ENCODE data around the gene RNF112.
A peak's percentile ranks its signal among the peaks of the same experiment; 100 is the strongest.

The RNF112 gene

DNA sequence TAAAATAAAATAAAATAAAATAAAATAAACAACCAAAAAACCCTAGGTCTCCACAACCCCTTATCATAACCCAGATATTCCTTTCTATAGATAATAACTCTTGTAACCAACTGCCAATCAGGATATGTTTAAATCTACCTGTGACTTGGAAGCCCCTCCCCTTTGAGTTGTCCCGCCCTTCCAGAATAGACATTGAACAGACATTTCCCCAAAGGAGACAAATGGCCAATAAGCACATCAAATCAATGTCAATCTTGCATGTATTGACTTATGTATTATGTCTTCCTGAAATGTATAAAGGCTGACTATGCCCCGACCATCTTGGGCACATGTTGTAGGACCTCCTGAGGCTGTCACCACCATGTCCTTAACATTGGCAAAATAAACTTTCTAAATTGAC lies 34.2 kb upstream of the RNF112 start:
- peak; percentile 51 for DNase-seq

DNA sequence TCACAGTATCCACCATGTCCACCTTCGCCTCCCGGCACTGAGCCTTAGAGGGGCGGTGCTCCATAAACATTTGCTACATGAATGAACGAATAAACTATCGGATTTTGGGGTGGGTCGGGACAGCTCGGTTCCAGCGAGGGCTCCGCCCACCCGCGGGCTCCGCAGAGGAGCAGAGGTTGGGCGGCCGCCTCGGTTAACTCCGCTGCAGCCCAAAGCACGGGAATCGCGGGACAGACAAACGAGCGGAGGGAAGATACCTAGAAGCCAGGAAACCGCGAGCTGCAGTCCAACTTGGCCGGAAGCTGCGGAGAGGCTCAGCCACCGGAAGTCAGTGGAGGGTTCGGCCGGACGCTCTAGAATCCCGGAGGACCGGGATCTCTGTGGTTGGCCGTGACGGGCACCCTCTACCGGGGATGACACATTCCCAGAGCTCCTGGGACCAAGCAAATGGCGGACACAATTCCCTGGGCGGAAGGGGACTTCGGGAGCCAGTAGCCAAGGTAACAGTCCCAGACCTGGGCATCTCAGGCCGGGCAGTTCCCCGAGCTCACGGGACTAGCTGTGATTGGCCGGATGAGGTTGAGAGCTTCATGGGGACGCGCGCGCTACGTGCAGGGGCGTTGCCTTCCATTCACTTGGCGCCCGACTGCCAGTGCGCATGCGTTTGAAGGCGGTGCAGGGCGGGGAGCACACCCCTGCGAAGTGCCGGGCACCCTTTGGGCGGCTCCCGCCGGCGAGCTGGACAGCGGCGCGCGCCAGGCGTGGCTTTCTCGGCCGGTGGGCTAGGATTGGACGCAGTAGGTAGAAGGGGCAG lies 33.2 kb upstream of the RNF112 start:
- DNase-seq, result peak; percentile 100

DNA sequence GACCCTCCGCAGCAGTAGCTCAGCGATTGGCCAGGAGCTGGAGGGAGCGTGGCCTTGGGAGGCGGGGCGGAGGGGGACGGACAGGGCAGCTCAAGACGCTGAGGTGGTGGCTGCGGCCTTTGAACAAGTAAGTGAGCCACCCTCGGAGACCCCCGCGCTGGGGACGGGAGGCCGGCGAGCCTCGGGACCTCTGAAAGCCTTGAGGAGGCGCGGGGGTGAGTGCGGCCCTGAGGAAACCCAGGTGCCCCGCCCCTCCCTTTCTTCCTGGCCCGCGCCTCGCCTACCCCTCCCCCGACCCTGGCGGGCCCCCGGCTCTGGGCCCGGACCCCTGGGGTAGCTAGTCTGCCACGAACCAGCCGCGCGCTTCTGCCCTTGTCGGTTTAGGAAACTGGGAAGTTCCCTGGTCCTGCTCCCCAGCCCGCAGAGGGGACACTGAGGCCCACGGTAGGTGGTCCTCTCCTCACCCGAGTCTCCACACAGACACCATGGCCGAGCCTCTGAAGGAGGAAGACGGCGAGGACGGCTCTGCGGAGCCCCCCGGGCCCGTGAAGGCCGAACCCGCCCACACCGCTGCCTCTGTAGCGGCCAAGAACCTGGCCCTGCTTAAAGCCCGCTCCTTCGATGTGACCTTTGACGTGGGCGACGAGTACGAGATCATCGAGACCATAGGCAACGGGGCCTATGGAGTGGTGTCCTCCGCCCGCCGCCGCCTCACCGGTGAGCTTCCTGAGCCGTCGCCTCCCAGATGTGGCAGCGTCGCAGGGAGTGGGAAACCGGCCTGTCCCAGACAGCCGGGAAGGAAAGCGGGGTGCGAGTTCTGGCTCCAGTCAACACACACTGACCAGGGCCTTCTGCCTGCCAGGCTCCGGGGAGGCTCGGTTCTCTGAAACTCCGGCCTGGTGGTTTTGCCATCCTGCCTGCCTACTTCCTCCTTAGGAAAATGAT lies 32.3 kb upstream of the RNF112 start, which contains the start of gene MAPK7:
MAPK7 (plus strand) TSS at position 83 of the 945 bp plus-strand sequence; CDS start at position 486, 403 bp downstream.
- DNase-seq, result peak; percentile 75

DNA sequence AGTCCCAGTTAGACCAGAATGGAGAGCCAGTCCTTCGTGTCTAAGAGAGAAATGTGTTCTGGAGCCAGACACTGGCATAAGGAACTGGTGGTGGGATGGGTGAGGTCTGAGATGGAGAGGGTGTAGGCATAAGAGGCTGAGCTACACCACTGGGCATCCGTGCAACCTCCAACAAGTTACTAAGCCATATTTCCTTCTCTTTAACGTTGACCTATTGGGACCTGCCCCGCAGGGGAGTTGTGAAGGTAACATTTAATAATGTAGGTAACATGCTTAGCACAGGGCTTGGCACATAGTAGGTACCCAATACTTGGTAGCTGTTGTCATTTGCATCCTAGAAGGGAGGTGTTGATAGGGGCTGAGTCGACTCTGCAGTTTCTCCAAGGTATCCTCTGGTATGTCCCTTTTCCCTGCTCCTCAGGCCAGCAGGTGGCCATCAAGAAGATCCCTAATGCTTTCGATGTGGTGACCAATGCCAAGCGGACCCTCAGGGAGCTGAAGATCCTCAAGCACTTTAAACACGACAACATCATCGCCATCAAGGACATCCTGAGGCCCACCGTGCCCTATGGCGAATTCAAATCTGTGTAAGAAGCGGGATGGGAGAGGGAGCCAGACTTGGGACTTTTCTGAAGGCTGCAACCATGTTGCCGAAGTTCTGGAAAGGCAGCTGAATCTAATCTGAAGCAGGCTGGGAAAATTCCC lies 31.5 kb upstream of the RNF112 start:
- DNase-seq, result peak; percentile 48

DNA sequence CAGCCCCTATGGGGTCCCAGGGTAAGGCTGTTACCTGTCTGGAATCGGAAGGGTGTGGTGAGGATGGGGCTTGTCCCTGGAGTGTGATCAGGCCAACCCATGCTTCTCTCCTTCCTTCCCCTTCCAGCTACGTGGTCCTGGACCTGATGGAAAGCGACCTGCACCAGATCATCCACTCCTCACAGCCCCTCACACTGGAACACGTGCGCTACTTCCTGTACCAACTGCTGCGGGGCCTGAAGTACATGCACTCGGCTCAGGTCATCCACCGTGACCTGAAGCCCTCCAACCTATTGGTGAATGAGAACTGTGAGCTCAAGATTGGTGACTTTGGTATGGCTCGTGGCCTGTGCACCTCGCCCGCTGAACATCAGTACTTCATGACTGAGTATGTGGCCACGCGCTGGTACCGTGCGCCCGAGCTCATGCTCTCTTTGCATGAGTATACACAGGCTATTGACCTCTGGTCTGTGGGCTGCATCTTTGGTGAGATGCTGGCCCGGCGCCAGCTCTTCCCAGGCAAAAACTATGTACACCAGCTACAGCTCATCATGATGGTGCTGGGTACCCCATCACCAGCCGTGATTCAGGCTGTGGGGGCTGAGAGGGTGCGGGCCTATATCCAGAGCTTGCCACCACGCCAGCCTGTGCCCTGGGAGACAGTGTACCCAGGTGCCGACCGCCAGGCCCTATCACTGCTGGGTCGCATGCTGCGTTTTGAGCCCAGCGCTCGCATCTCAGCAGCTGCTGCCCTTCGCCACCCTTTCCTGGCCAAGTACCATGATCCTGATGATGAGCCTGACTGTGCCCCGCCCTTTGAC lies 30.3 kb upstream of the RNF112 start:
- DNase-seq, result no peak

DNA sequence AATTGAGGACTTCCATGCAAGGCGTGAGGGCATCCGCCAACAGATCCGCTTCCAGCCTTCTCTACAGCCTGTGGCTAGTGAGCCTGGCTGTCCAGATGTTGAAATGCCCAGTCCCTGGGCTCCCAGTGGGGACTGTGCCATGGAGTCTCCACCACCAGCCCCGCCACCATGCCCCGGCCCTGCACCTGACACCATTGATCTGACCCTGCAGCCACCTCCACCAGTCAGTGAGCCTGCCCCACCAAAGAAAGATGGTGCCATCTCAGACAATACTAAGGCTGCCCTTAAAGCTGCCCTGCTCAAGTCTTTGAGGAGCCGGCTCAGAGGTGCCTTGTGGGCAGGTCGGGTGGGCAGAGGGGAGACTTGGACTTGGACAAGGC lies 29.7 kb upstream of the RNF112 start:
- no peak for DNase-seq

DNA sequence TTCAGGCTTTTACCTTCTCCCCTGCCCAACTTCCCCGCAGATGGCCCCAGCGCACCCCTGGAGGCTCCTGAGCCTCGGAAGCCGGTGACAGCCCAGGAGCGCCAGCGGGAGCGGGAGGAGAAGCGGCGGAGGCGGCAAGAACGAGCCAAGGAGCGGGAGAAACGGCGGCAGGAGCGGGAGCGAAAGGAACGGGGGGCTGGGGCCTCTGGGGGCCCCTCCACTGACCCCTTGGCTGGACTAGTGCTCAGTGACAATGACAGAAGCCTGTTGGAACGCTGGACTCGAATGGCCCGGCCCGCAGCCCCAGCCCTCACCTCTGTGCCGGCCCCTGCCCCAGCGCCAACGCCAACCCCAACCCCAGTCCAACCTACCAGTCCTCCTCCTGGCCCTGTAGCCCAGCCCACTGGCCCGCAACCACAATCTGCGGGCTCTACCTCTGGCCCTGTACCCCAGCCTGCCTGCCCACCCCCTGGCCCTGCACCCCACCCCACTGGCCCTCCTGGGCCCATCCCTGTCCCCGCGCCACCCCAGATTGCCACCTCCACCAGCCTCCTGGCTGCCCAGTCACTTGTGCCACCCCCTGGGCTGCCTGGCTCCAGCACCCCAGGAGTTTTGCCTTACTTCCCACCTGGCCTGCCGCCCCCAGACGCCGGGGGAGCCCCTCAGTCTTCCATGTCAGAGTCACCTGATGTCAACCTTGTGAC lies 29.1 kb upstream of the RNF112 start:
- DNase-seq, result no peak

DNA sequence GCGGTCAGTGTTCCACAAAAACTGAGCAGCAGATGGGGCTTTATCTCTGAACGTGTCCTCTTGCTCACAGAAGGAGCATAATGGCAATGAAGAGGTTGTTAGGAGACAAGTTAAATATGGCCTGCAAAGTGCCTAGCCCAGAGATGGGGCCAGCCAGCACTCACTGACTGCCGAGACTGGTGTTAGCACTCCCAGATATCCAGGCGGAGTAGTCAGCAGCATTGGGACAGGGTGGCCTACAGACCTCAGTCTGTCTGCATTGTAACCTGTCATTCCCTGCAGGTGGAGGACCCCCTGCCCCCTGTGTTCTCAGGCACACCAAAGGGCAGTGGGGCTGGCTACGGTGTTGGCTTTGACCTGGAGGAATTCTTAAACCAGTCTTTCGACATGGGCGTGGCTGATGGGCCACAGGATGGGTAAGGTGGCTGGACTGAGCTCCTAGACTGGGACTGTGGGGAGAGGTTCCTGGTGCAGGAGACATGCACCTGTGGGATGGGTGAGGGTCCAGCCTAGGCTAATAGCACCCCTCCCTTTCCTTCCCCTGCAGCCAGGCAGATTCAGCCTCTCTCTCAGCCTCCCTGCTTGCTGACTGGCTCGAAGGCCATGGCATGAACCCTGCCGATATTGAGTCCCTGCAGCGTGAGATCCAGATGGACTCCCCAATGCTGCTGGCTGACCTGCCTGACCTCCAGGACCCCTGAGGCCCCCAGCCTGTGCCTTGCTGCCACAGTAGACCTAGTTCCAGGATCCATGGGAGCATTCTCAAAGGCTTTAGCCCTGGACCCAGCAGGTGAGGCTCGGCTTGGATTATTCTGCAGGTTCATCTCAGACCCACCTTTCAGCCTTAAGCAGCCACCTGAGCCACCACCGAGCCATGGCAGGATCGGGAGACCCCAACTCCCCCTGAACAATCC lies 28.2 kb upstream of the RNF112 start:
- DNase-seq, result no peak

DNA sequence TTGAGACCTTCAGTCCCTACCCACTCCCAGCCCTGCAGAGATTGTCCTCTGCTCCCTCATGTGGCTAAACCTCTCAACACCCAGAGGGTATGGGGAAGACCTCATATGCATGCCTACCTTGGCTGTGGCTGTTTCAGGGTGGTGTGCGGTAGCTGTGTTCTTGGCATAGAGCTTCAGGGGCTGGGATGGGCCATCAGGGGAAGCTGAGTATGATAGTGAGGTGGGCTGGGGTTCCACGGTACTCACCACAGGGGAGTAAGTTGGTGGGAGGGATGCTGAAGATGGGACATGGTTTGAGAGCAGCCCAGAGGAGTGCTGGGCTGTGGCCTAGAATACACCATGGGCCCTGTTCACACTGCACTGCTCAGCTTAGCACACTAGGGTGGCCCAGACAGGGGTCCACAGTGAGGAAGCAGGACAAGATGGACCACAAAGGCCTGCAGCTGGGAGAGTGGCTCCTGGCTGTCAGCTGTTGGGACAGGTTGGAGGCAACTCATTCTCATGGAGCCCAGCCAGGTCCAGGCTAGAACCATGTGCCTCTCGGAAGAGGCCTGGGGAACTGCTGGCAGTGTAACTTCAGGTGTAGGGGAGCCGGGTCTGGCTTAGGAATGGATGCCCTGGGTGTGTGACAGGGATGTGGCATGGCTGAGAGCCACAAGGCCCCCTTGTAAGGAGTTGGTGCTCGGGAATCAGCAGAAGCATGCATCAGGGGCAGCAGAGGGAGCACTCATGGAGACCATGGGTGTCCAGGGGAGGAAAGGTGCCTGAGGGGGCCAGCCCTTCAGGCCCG lies 27.2 kb upstream of the RNF112 start:
- no peak for DNase-seq

DNA sequence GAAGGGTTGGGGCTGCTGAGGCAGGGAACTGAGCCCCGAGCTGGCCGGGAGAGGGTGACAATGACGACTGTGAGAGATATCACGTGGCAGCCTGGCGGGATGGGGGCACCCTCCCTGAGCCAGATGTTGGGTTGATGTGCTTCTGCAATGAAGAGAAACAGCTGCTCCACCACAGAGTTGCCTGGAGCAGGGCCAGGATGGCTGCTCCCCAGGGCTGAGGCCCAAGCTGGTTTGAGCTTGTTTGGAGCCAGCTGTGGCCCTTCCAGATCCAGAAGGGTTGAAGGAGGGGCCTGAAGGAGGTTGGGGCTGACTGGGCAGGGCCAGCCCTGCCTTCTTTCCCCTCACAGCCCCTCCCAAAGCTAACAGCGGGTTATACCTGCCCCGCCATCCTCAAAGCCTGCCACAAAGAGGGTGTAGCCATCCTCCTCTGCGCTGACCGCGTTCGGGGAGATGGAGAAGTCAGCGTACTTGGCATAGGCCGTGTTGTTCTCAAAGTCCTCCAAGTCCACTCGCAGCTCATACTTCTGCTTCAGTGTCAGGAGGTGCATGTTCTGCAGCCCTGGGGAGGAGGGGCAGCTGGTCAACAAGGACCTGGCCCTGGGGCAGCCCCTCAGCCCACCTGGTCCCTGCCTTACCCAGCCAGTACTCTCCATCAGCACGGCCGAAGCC lies 26.2 kb upstream of the RNF112 start:
- no peak for DNase-seq

DNA sequence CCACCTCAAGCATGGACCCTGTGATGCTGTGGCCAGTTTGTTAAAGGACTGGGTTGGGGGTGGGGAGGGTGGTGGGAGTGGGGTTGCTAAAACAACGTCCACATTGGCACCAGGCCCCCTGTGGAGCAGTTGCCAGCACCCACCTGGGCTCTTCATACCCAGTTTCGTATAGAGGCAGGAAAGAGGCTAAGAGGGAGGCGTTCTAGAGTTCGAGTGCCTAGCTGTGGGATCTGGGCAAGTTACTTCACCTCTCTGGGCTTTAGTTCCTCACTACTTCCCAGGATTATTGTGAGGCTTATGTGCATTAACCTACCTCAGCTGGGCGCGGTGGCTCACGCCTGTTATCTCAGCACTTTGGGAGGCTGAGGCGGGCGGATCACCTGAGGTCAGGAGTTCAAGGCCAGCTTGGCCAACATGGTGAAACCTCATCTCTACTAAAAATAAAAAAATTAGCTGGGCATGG lies 25.5 kb upstream of the RNF112 start:
- no peak for DNase-seq

DNA sequence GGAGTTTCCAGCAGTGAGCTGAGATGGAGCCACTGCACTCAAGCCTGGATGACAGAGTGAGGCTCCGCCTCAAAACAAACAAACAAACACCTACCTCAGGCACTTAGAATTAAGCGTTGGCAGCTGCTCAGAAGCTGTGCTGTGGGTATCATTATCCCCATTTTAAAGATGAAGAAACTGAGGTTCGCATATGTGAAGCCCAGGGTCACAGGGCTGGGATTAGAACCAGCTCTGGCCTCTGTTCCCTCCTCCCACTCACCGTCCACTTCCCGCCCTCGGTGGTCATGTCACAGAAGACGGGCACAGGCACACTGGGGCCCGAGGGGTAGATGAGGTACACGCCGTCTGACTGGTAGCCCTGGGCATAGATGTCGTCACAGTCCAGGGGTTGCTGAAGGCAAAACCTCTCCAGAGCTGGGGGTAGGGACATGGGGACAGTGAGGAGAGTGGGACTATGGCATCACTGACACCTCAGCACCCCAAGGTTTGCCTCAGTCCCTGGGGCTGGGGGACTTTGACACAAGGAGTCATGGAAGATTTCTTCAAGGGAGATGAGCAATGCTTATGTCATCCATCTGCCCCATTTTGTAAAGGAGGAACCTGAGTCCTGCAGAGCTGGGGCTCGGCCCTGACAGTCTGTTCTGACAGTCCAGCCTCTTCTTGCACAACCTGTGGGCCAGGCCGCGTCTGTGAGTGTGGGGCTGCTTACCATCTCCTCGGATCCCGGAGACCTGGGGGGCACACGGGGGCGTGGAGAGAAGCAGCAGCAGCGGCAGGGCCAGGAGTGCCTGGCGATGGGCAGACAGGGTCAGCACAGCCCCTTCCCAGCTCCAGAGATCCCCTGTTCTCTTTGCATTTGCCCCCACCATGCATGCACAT lies 24.7 kb upstream of the RNF112 start:
- DNase-seq, result peak; percentile 81

DNA sequence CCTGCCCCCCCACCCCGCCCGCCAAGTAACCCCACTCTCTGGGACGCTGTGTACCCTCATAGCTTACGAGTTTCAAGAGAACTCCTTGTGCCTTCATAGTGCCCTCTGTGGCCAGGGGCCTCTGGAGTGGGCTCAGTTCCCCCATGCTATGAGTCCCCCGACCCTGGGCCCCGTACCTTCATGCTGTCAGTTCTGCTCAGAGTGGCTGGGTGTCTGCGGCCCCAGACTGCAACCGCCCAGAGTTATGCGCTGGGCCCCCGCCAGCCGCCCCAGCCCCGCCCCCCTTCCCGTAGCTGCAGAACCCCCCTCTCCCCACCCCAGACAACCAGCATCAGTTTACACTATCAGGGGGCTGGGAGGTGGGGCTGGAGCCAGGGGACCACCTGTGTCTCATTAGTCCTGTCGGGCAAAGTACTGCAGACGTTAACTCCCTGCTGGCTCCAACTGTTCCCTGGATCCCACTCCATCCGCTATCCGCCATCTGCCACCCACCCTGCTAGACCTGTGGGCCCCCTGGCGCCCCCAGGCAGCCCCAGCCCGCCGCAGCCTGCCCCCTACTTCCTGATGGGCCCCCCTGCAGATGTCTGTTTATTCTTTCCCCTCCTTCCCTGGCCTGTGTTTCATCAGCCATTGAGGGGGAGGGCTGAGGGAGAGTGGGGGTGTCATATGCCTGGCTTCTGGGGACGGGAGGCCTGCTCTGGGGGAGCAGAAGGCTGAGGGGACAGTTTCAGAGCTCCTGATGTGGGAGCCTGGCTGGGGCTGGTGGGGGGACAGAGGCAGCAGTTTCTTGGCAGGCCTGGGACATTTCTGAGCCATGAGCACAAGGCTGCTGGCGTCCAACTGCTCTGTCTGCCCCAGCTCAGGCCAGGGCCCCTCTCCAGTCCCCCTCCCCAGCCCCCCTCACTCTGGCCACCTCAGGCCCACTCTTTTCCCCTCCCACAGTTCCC lies 23.8 kb upstream of the RNF112 start, which contains the start of gene MFAP4:
MFAP4 (minus strand) TSS at position 217 of the 947 bp plus-strand sequence; CDS start at position 182, 35 bp downstream.
- no peak for DNase-seq

DNA sequence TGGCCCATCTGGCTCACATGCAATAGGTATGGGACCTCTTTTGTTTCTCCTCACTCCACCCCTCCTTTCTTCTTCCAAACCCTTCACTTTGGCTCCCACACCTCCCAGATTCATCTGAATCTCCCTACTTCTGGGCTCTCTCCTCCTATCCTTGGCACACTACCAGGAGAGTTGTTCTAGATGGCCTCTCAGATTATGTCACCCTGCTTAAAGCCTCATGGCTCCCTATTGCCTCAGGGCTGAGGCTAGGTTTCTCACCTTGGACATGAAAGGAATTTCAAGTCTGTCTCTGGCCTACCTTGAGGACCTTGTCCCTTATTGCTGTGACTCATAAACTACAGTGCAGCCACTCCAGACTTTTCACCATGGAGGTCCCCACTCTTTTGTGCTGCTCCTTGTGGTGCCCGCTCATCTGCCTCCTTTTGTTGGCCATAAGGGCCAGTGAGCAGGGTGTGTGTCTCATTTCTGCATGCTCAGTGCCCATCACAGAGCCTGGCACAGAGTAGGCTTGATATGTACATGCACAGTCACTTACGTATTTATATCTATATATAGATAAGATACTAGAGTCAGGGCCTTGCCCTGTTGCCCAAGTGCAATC lies 23.0 kb upstream of the RNF112 start:
- peak; percentile 81 for DNase-seq

DNA sequence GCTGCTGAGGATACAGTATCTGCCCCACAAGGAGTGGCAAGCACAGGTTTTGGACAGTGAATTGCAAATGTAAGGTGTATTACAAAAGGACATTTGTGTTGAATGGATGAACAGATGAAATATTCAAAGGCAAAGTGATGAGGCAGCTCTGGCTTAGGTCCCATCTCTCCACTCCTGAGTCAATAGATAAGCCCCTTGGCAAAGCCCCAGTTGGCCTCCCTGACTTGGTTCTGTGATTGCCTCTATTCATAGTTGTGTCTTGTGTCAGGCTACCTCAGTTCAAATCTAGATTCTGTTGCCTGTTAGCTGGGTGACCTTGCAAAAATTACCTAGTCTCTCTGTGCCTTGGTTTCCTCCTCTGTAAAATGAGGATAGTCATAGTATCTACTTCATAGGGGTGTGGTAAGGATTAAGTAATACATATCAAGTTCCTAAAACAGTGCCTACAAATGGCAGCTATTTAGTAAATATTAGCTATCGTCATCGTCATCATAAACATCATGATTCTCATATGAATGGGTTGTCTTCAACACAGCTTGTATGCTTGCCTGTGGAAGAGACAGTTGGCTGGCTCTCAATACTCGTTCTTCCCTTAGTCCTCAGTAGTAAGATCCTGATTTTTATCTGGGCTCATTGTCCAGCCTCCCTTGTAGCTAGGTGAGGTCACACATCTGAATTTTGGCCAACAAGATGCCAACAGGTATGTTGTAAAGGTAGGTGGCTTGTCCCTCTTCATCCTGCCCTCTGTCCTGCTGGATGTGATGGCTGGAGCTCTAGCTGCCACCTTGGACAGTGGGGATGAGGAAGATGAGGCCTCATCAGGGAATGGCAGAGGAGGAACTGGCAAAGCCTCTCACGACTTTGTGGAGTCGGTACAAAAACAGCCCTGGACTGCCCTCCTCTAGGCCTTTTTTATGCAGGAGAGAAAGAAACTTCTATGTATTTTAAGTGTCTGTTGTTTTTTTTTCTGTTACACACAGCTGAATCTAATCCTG lies 21.9 kb upstream of the RNF112 start:
- no peak for DNase-seq
